ENCODE data around the gene TMEM213.
"Not testable (repeated sequence)": the region's sequence is repeated elsewhere in the genome, so short reads cannot be mapped to it uniquely, and the experiment has no call there.

DNA sequence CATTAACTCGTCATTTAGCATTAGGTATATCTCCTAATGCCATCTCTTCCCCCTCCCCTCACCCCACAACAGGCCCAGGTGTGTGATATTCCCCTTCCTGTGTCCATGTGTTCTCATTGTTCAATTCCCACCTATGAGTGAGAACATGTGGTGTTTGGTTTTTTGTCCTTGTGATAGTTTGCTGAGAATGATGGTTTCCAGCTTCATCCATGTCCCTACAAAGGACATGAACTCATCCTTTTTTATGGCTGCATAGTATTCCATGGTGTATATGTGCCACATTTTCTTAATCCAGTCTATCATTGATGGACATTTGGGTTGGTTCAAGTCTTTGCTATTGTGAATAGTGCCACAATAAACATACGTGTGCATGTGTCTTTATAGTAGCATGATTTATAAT is 13.5 kb downstream of the TMEM213 start:
- TF ChIP-seq, protein P1, sequence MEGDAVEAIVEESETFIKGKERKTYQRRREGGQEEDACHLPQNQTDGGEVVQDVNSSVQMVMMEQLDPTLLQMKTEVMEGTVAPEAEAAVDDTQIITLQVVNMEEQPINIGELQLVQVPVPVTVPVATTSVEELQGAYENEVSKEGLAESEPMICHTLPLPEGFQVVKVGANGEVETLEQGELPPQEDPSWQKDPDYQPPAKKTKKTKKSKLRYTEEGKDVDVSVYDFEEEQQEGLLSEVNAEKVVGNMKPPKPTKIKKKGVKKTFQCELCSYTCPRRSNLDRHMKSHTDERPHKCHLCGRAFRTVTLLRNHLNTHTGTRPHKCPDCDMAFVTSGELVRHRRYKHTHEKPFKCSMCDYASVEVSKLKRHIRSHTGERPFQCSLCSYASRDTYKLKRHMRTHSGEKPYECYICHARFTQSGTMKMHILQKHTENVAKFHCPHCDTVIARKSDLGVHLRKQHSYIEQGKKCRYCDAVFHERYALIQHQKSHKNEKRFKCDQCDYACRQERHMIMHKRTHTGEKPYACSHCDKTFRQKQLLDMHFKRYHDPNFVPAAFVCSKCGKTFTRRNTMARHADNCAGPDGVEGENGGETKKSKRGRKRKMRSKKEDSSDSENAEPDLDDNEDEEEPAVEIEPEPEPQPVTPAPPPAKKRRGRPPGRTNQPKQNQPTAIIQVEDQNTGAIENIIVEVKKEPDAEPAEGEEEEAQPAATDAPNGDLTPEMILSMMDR (IDR thresholded peaks at IDR 0.05 in 2 of 3, conservative IDR thresholded peaks at IDR 0.05 in 1 of 3; ENCODE audit: borderline replicate concordance in 1 of 3, insufficient read depth in 1 of 3, low read depth in 2 of 3, low read length in 2 of 3) = not testable (repeated sequence)
- TF ChIP-seq POLR2A (IDR thresholded peaks at IDR 0.05; ENCODE audit: borderline replicate concordance, extremely low read depth, insufficient read depth, insufficient read length); REST (IDR thresholded peaks at IDR 0.05; ENCODE audit: low read depth); POLR2AphosphoS5 (IDR thresholded peaks at IDR 0.05; ENCODE audit: low read depth, low read length); EZH2 (IDR thresholded peaks at IDR 0.05); CEBPB (IDR thresholded peaks at IDR 0.05; ENCODE audit: low read depth); RAD21 (IDR thresholded peaks at IDR 0.05; ENCODE audit: low read depth); TCF7L2 (IDR thresholded peaks at IDR 0.05; ENCODE audit: borderline replicate concordance, extremely low read depth, insufficient read depth, insufficient read length); MAX (IDR thresholded peaks at IDR 0.05); CBX3 (IDR thresholded peaks at IDR 0.05; ENCODE audit: low read depth); ZNF274 (IDR thresholded peaks at IDR 0.05; ENCODE audit: low read depth, low read length); YY1 (IDR thresholded peaks at IDR 0.05; ENCODE audit: extremely low read depth, insufficient replicate concordance, low read depth, low read length); SRF (IDR thresholded peaks at IDR 0.05; ENCODE audit: low read depth); EGR1 (IDR thresholded peaks at IDR 0.05; ENCODE audit: low read depth): not testable (repeated sequence)
